HepG2 (cell line): ENCODE measurements around the gene THADA. TPM values are rescaled to one million over a fixed set of nuclear protein-coding genes. Genes with fewer than 3 reads are reported as not detected.
A peak's percentile ranks its signal among the peaks of the same experiment; 100 is the strongest.

ENCODE experiments used
- ATAC-seq: fragments of 200-7000 bp; cut with Tn5 transposase; 3 replicates; pipeline ENCODE4 v1.9.1; 2020; ENCODE audit warnings: mild to moderate bottlenecking, moderate library complexity
- BruUV-seq: library from RNA; stranded (reverse); fragments of 400-500 nt; replicated peaks from 2 replicates; lab custom pipeline; 2021; lab: Mats Ljungman, UMichigan
- CTCF ChIA-PET: fragments of 300-600 bp; formaldehyde crosslinking; extraction: SDS; loops from one replicate; lab custom pipeline; 2021; ENCODE audit warnings: low total read pairs, inconsistent platforms, low intra/inter-chr PET ratio; lab: Yijun Ruan, JAX
- POLR2A ChIA-PET: fragments of 350-600 bp; sonication (Branson Sonifier 250); formaldehyde crosslinking; loops from one replicate; lab custom pipeline; 2020; ENCODE audit warnings: antibody characterized with exemption, inconsistent platforms; lab: Yijun Ruan, JAX
- DNase-seq: peaks from one replicate; pipeline ENCODE4 v3.0.0-alpha.2; 2015; ENCODE audit warnings: low spot score
- FAIRE-seq: peaks from 3 replicates; lab custom pipeline; 2011; peaks lifted over from hg19 to GRCh38; lab: Jason Lieb, UNC
- H2AFZ ChIP-seq: one replicate; pipeline ENCODE4 v1.6.1; 2011; ENCODE audit warnings: low read length, inconsistent platforms
- H3K27ac ChIP-seq: fragments of 300-600 bp; 3 replicates; pipeline ENCODE4 v1.8.0; 2011; ENCODE audit warnings: mixed run types, mild to moderate bottlenecking, mixed read lengths, low read length, inconsistent platforms; ENCODE audit not compliant: insufficient read depth; ENCODE audit errors: extremely low read length
- H3K27me3 ChIP-seq, 2 experiments: fragments of 200-600 bp in 1 of 2; 2 replicates in 1 of 2; 3 replicates in 1 of 2; pipeline versions ENCODE4 v1.6.0 to v1.8.0; 2011; ENCODE audit warnings: low read length in 2 of 2, mild to moderate bottlenecking in 2 of 2, moderate library complexity in 2 of 2, inconsistent platforms in 1 of 2; ENCODE audit not compliant: insufficient read depth in 2 of 2, control insufficient read depth in 1 of 2
- H3K36me3 ChIP-seq, 2 experiments: fragments of 200-600 bp in 1 of 2; replicated peaks in 1 of 2; 2 replicates in 1 of 2; 3 replicates in 1 of 2; pipeline versions ENCODE4 v1.5.1 to v1.8.0; 2011; ENCODE audit warnings: low read length in 2 of 2, inconsistent platforms in 1 of 2; ENCODE audit not compliant: insufficient read depth in 2 of 2, control insufficient read depth in 1 of 2
- H3K4me1 ChIP-seq: 2 replicates; pipeline ENCODE4 v1.5.1; 2012; ENCODE audit warnings: low read length, inconsistent platforms; ENCODE audit not compliant: insufficient read depth
- H3K4me2 ChIP-seq: 2 replicates; pipeline ENCODE4 v1.6.0; 2011; ENCODE audit warnings: low read depth, low read length, inconsistent platforms
- H3K4me3 ChIP-seq, 3 experiments: fragments of 200-600 bp in 1 of 3; sonication (generic), shearing (Covaris generic) in 1 of 3; replicated peaks in 1 of 3; 2 replicates each; pipeline ENCODE4 v1.5.1; 2011 to 2016; ENCODE audit warnings: low read length in 3 of 3, inconsistent platforms in 2 of 3, low read depth in 2 of 3, mild to moderate bottlenecking in 2 of 3, control low read depth in 1 of 3, mixed read lengths in 1 of 3; ENCODE audit not compliant: insufficient read depth in 1 of 3
- H3K79me2 ChIP-seq: one replicate; pipeline ENCODE4 v1.6.1; 2011; ENCODE audit warnings: low read length, inconsistent platforms; ENCODE audit not compliant: insufficient read depth
- H3K9ac ChIP-seq: 2 replicates; pipeline ENCODE4 v1.6.0; 2011; ENCODE audit warnings: mild to moderate bottlenecking, low read depth, low read length, inconsistent platforms; ENCODE audit not compliant: insufficient read depth
- H3K9me3 ChIP-seq: 2 replicates; pipeline ENCODE4 v1.5.1; 2012; ENCODE audit warnings: mild to moderate bottlenecking, low read length
- H4K20me1 ChIP-seq: 2 replicates; pipeline ENCODE4 v1.6.0; 2011; ENCODE audit warnings: inconsistent platforms, mild to moderate bottlenecking, low read length, moderate library complexity; ENCODE audit not compliant: insufficient read depth
- EP300 ChIP-seq, 3 experiments: sonication (generic) in 1 of 3; formaldehyde crosslinking in 1 of 3; IDR thresholded peaks; 2 replicates each; pipeline versions ENCODE4 v1.5.1 to v1.6.1; 2011 to 2020; ENCODE audit warnings: low read depth in 2 of 3, low read length in 2 of 3, borderline replicate concordance in 1 of 3, improper control_type of control experiment in 1 of 3, mild to moderate bottlenecking in 1 of 3, missing genetic modification reagents in 1 of 3, moderate library complexity in 1 of 3
- NR0B2 ChIP-seq: sonication (generic); formaldehyde crosslinking; IDR thresholded peaks from 2 replicates; pipeline ENCODE4 v1.4.0; 2020; ENCODE audit warnings: mild to moderate bottlenecking, missing genetic modification reagents
- REPIN1 ChIP-seq: sonication (generic); formaldehyde crosslinking; IDR thresholded peaks from 2 replicates; pipeline ENCODE4 v1.8.0; 2022; ENCODE audit warnings: missing genetic modification reagents, low read depth, mild to moderate bottlenecking, borderline replicate concordance
- SNAI1 ChIP-seq: sonication (generic); formaldehyde crosslinking; IDR thresholded peaks from 2 replicates; pipeline ENCODE4 v1.5.0; 2020; ENCODE audit warnings: mild to moderate bottlenecking, missing genetic modification reagents, borderline replicate concordance
- ZNF224 ChIP-seq: sonication (generic); formaldehyde crosslinking; IDR thresholded peaks from 2 replicates; pipeline ENCODE4 v1.5.0; 2020; ENCODE audit warnings: mild to moderate bottlenecking, missing genetic modification reagents
- ZNF350 ChIP-seq: sonication (generic); formaldehyde crosslinking; IDR thresholded peaks from 2 replicates; pipeline ENCODE4 v1.4.0; 2020; ENCODE audit warnings: mild to moderate bottlenecking, low read depth, missing genetic modification reagents, borderline replicate concordance
- ZNF790 ChIP-seq: sonication (generic); formaldehyde crosslinking; IDR thresholded peaks from 2 replicates; pipeline ENCODE4 v1.8.0; 2022; ENCODE audit warnings: missing genetic modification reagents, mild to moderate bottlenecking, borderline replicate concordance
- ZSCAN5A ChIP-seq: sonication (generic); formaldehyde crosslinking; IDR thresholded peaks from 2 replicates; pipeline ENCODE4 v1.8.0; 2022; ENCODE audit warnings: mild to moderate bottlenecking, missing genetic modification reagents, borderline replicate concordance
- WGBS: methylation state at CpG from one replicate; pipeline ENCODE4 v1.1.6; 2017; ENCODE audit warnings: low lambda C conversion rate; 5-methylcytosine and 5-hydroxymethylcytosine counted together
- in situ Hi-C: cut with HindIII; loops from 2 replicates; pipeline ENCODE4 v1.10.0; 2017; ENCODE audit warnings: low pct_unique_long_range_greater_than_20kb; ENCODE audit not compliant: extremely low pct_ligation_motif_present
- intact Hi-C: fragments of 100-400 bp; cut with micrococcal nuclease; formaldehyde crosslinking; loops from one replicate; pipeline ENCODE4 v1.10.0; 2022; ENCODE audit not compliant: unreplicated experiment
- polyA plus RNA-seq, 8 experiments: library from polyadenylated mRNA; depleted of rRNA in 3 of 8; stranded (reverse) in 7 of 8; unstranded in 1 of 8; fragments of >200 nt; fragmentation: Illumina TruSeq in 4 of 8; extraction: Trizol in 4 of 8; gene quantifications; 2 replicates each; pipeline versions ENCODE4 v1.2.1 to v1.2.3, GENCODE V29; 2011 to 2016; ENCODE audit warnings: low read depth in 4 of 8, missing spikeins in 1 of 8, mixed read lengths in 1 of 8; ENCODE audit not compliant: insufficient read depth in 1 of 8
- total RNA-seq, 5 experiments: library from RNA; depleted of rRNA; stranded (reverse); fragments of >200 nt; fragmentation: Illumina TruSeq; extraction: Trizol; gene quantifications; 2 replicates each; pipeline ENCODE4 v1.2.3, GENCODE V29; 2016; ENCODE audit warnings: low read depth in 1 of 5

THADA gene
- total and polyA plus RNA-seq, 2 of the 13 experiments (the other 11 are each of a cell fraction or from before 2014, with no cell fraction given), result 12.7 to 21.7 TPM

GRCh38 chr2:43333656-43334144 lies 262.1 kb downstream of the THADA start:
- no peak overlapping the region for H3K4me2 ChIP-seq
- no peak for TF ChIP-seq SNAI1 (CRISPR knock-in tag)
- no peak for TF ChIP-seq EP300 (IDR thresholded peaks at IDR 0.05; ENCODE audit: low read depth in 2 of 2, low read length in 2 of 2)
- no peak for TF ChIP-seq EP300 (CRISPR knock-in tag; IDR thresholded peaks at IDR 0.05; ENCODE audit: borderline replicate concordance)
- no peak for TF ChIP-seq ZNF350 (CRISPR knock-in tag)
- no peak for TF ChIP-seq NR0B2 (CRISPR knock-in tag)
- TF ChIP-seq REPIN1 (CRISPR knock-in tag), result no peak
- no peak for TF ChIP-seq ZNF790 (CRISPR knock-in tag)
- no peak for TF ChIP-seq ZSCAN5A
- TF ChIP-seq ZNF224 (CRISPR knock-in tag), result no peak
- ChIA-PET CTCF (no interaction called here), POLR2A (interaction anchor here (0.9 to 1.5 kb wide), 2 partner anchors 14 to 354 kb away, joined by 3 to 5 read pairs; no protein-coding TSS in a partner anchor)
- in situ Hi-C loops (no loop called here), intact Hi-C loops (no loop called here)
- no peaks in the 10 kb centered on the region for H3K9me3 ChIP-seq
- H3K36me3 ChIP-seq, result no peaks in the 10 kb centered on the region
- DNase-seq (no peak), FAIRE-seq (no peak), ATAC-seq (no peak)
- H3K4me1 ChIP-seq, result peaks cover 25% of the 10 kb centered on the region
- H2AFZ ChIP-seq, result no peak overlapping the region
- WGBS, result 87% methylated on average over 2 of the region's 2 CpGs
- H3K27ac ChIP-seq, result peak overlapping the region; percentile 9
- no TSS peak for BruUV-seq
- no peaks in the 10 kb centered on the region for H3K79me2 ChIP-seq
- H3K9ac ChIP-seq, result no peak overlapping the region
- no peaks in the 10 kb centered on the region for H4K20me1 ChIP-seq
- no peaks in the 10 kb centered on the region for H3K27me3 ChIP-seq
- H3K4me3 ChIP-seq, result no peak overlapping the region
